ENCODE results near the gene PNPLA3.

Gene PNPLA3

GRCh38 chr22:43888740-43889139 is 34.9 kb upstream of the PNPLA3 start:
- Histone ChIP-seq H3K4me2 (no peak overlapping the region), H3K9ac (no peak overlapping the region), H3K4me3 (IDR thresholded peaks at IDR 0.05; ENCODE audit: insufficient read depth, low read depth, low read length) (no peak overlapping the region), H3K4me1 (ENCODE audit: low read depth, poor library complexity, severe bottlenecking) (peaks cover 5% of the 10 kb centered on the region), H3K79me2 (ENCODE audit: insufficient read depth, low read depth) (no peaks in the 10 kb centered on the region), H3K27ac (no peak overlapping the region), H2AFZ (ENCODE audit: low read depth) (no peak overlapping the region), H3K36me3 (ENCODE audit: insufficient read depth) (no peaks in the 10 kb centered on the region), H3K27me3 (ENCODE audit: insufficient read depth, low read depth) (peaks cover 11% of the 10 kb centered on the region; the same call in 1 of the 2 replicates), H4K20me1 (ENCODE audit: insufficient read depth) (no peaks in the 10 kb centered on the region)
- no peak for TF ChIP-seq CTCF (conservative IDR thresholded peaks at IDR 0.05; ENCODE audit: low read depth, low read length)

GRCh38 chr22:43889201-43889859 is 34.3 kb upstream of the PNPLA3 start:
- Histone ChIP-seq H2AFZ (ENCODE audit: low read depth) (no peak overlapping the region), H3K4me2 (no peak overlapping the region), H3K36me3 (ENCODE audit: insufficient read depth) (no peaks in the 10 kb centered on the region), H3K27me3 (ENCODE audit: insufficient read depth, low read depth) (peaks cover 14% of the 10 kb centered on the region; the same call in 1 of the 2 replicates), H4K20me1 (ENCODE audit: insufficient read depth) (no peaks in the 10 kb centered on the region), H3K9ac (no peak overlapping the region), H3K4me3 (IDR thresholded peaks at IDR 0.05; ENCODE audit: insufficient read depth, low read depth, low read length) (no peak overlapping the region), H3K4me1 (ENCODE audit: low read depth, poor library complexity, severe bottlenecking) (peaks cover 4% of the 10 kb centered on the region), H3K79me2 (ENCODE audit: insufficient read depth, low read depth) (no peaks in the 10 kb centered on the region), H3K27ac (no peak overlapping the region)
- no peak for TF ChIP-seq CTCF (conservative IDR thresholded peaks at IDR 0.05; ENCODE audit: low read depth, low read length)

- H3K4me3 ChIP-seq (IDR thresholded peaks at IDR 0.05; ENCODE audit: insufficient read depth, low read depth, low read length): no peak overlapping the region
- no peaks in the 10 kb centered on the region for H3K4me1 ChIP-seq (ENCODE audit: low read depth, poor library complexity, severe bottlenecking)
- H3K4me2 ChIP-seq: no peak overlapping the region
- H3K27me3 ChIP-seq (ENCODE audit: insufficient read depth, low read depth): peaks cover 19% of the 10 kb centered on the region; the same call in 1 of the 2 replicates
- no peak overlapping the region for H3K9ac ChIP-seq
- H3K79me2 ChIP-seq (ENCODE audit: insufficient read depth, low read depth): no peaks in the 10 kb centered on the region
- no peaks in the 10 kb centered on the region for H4K20me1 ChIP-seq (ENCODE audit: insufficient read depth)
- no peak overlapping the region for H3K27ac ChIP-seq
- H2AFZ ChIP-seq (ENCODE audit: low read depth): no peak overlapping the region
- TF ChIP-seq CTCF (conservative IDR thresholded peaks at IDR 0.05; ENCODE audit: low read depth, low read length): no peak
- no peaks in the 10 kb centered on the region for H3K36me3 ChIP-seq (ENCODE audit: insufficient read depth)
Observed at GRCh38 chr22:43889860-43890253, 33.7 kb upstream of the PNPLA3 start.

- no peak for TF ChIP-seq CTCF (conservative IDR thresholded peaks at IDR 0.05; ENCODE audit: low read depth, low read length)
- H3K9ac ChIP-seq: no peak overlapping the region
- H3K27ac ChIP-seq: no peak overlapping the region
- no peak overlapping the region for H2AFZ ChIP-seq (ENCODE audit: low read depth)
- peaks cover 28% of the 10 kb centered on the region; the same call in 1 of the 2 replicates for H3K27me3 ChIP-seq (ENCODE audit: insufficient read depth, low read depth)
- H3K36me3 ChIP-seq (ENCODE audit: insufficient read depth): no peaks in the 10 kb centered on the region
- H4K20me1 ChIP-seq (ENCODE audit: insufficient read depth): no peaks in the 10 kb centered on the region
- no peaks in the 10 kb centered on the region for H3K79me2 ChIP-seq (ENCODE audit: insufficient read depth, low read depth)
- no peak overlapping the region for H3K4me3 ChIP-seq (IDR thresholded peaks at IDR 0.05; ENCODE audit: insufficient read depth, low read depth, low read length)
- H3K4me2 ChIP-seq: no peak overlapping the region
- no peaks in the 10 kb centered on the region for H3K4me1 ChIP-seq (ENCODE audit: low read depth, poor library complexity, severe bottlenecking)
Observed at GRCh38 chr22:43890901-43891331, 32.7 kb upstream of the PNPLA3 start.
